Upper lobe of left lung (tissue), 6 donors: Measurements from ENCODE around the gene SEMA4D. TPM values are rescaled to one million over a fixed set of nuclear protein-coding genes. Genes with fewer than 3 reads are reported as not detected.

ENCODE experiments used
- ATAC-seq, 2 donors: fragments of 200-7000 bp; cut with Tn5 transposase; one replicate each; pipeline ENCODE4 v1.9.1; 2022; ENCODE audit warnings: mild to moderate bottlenecking in 2 of 2, moderate library complexity in 2 of 2; ENCODE audit not compliant: low FRiP score in 2 of 2
- DNase-seq, 2 donors: peaks; one replicate each; pipeline ENCODE4 v3.0.0-alpha.2; 2019 to 2020
- H3K27ac ChIP-seq, 4 donors: fragments of 200-600 bp; sonication (generic); one replicate each; pipeline ENCODE4 v1.5.1; 2016 to 2019
- H3K27me3 ChIP-seq, 4 donors: fragments of 200-600 bp; sonication (generic); one replicate each; pipeline ENCODE4 v1.5.1; 2017 to 2019
- H3K36me3 ChIP-seq, 4 donors: fragments of 200-600 bp; sonication (generic); one replicate each; pipeline ENCODE4 v1.5.1; 2016 to 2019
- H3K4me1 ChIP-seq, 4 donors: fragments of 200-600 bp; sonication (generic); one replicate each; pipeline ENCODE4 v1.5.1; 2018 to 2019
- H3K4me3 ChIP-seq, 4 donors: fragments of 200-600 bp; sonication (generic); one replicate each; pipeline ENCODE4 v1.5.1; 2017 to 2019; ENCODE audit warnings: mild to moderate bottlenecking in 2 of 4, moderate library complexity in 1 of 4
- H3K9me3 ChIP-seq, 4 donors: fragments of 200-600 bp; sonication (generic); one replicate each; pipeline ENCODE4 v1.5.1; 2018 to 2019
- EP300 ChIP-seq, 4 donors: sonication (generic); formaldehyde crosslinking; IDR thresholded peaks; one replicate each; pipeline ENCODE4 v1.5.1; 2017; ENCODE audit warnings: antibody characterized with exemption in 4 of 4, control low read depth in 2 of 4
- POLR2A ChIP-seq, 4 donors: fragments of 450-650 bp; IDR thresholded peaks; one replicate each; pipeline ENCODE4 v1.5.1; 2016 to 2017; ENCODE audit warnings: antibody characterized with exemption in 4 of 4, mild to moderate bottlenecking in 2 of 4
- POLR2AphosphoS5 ChIP-seq, 2 donors: sonication (generic); formaldehyde crosslinking; IDR thresholded peaks; one replicate each; pipeline ENCODE4 v1.5.1; 2017; ENCODE audit warnings: antibody characterized with exemption in 2 of 2
- WGBS, 2 donors: methylation state at CpG; one replicate each; pipeline ENCODE4 v1.1.5; 2017 to 2018; 5-methylcytosine and 5-hydroxymethylcytosine counted together
- total RNA-seq, 6 donors: library from RNA; depleted of rRNA in 4 of 6; stranded (reverse); fragments of >200 nt in 4 of 6; gene quantifications; one replicate each; pipeline versions ENCODE4 v1.1.0 to v1.2.1, GENCODE V29; 2016 to 2021
- TF ChIP-seq, protein P1 (sequence below), 6 experiments: fragments of 450-650 bp in 4 of 6; fragments of 200-600 bp in 2 of 6; sonication (generic) in 2 of 6; IDR thresholded peaks; one replicate each; pipeline ENCODE4 v1.5.1; 2016 to 2019; ENCODE audit warnings: antibody characterized with exemption in 6 of 6
- donor health status: DM: no; HTN: no; CAD: no; lungs with moderate emphysema.
- donor health status: DM: no; HTN: yes; CAD: no; lungs with severe emphysema.

SEMA4D gene
- total RNA-seq, 6 donors from 2014 or later: 24.6 to 61.3 (median 41.8) TPM

- DNase-seq (peak in 1 of 2 donors; percentile 76), ATAC-seq (peak in 1 of 2 donors; percentile 23)
- TF ChIP-seq EP300 (IDR thresholded peaks at IDR 0.05): no peak
- TF ChIP-seq, protein P1, sequence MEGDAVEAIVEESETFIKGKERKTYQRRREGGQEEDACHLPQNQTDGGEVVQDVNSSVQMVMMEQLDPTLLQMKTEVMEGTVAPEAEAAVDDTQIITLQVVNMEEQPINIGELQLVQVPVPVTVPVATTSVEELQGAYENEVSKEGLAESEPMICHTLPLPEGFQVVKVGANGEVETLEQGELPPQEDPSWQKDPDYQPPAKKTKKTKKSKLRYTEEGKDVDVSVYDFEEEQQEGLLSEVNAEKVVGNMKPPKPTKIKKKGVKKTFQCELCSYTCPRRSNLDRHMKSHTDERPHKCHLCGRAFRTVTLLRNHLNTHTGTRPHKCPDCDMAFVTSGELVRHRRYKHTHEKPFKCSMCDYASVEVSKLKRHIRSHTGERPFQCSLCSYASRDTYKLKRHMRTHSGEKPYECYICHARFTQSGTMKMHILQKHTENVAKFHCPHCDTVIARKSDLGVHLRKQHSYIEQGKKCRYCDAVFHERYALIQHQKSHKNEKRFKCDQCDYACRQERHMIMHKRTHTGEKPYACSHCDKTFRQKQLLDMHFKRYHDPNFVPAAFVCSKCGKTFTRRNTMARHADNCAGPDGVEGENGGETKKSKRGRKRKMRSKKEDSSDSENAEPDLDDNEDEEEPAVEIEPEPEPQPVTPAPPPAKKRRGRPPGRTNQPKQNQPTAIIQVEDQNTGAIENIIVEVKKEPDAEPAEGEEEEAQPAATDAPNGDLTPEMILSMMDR (IDR thresholded peaks at IDR 0.05): no peak
- no peak for TF ChIP-seq POLR2A (IDR thresholded peaks at IDR 0.05)
- TF ChIP-seq POLR2AphosphoS5 (IDR thresholded peaks at IDR 0.05): no peak
- no peak overlapping the region for H3K4me3 ChIP-seq
- H3K27ac ChIP-seq: peak overlapping the region in 2 of 4 donors; percentile 44 to 63
- H3K27me3 ChIP-seq: no peaks in the 10 kb centered on the region
- WGBS, 2 donors: 72 to 86% methylated on average over 16 of the region's 16 CpGs
- no peaks in the 10 kb centered on the region for H3K9me3 ChIP-seq
- no peaks in the 10 kb centered on the region for H3K36me3 ChIP-seq
- H3K4me1 ChIP-seq: peaks cover 4 to 24% (median 15%) of the 10 kb centered on the region in 4 donors
Observed at GRCh38 chr9:89422151-89422975, 75.5 kb downstream of the SEMA4D start.

DNA sequence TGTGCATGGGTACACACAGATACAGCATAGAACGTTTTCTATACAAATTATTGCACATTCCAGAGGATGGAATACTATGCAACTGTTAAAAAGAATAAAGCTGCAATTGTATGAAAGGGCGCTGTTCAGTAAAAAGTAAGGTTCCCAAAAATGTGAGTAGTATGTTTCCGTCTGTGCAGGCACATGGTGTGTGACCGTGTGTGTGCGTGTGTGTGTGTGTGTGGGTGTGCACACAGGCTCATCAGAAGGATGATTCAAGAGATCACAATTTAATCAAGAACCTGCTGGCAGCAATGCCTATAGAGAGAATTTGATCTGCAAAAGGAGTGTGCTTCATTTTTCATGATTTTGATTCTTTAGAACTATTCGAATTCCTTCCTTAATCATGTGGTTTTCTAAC is 76.3 kb downstream of the SEMA4D start:
- H3K4me3 ChIP-seq: no peak overlapping the region
- no peak for ATAC-seq
- no peak overlapping the region for H3K27ac ChIP-seq
- H3K4me1 ChIP-seq: peaks cover 4 to 22% (median 13%) of the 10 kb centered on the region in 4 donors
- TF ChIP-seq EP300 (IDR thresholded peaks at IDR 0.05): no peak
- TF ChIP-seq, protein P1 (IDR thresholded peaks at IDR 0.05): no peak
- TF ChIP-seq POLR2A (IDR thresholded peaks at IDR 0.05): no peak
- TF ChIP-seq POLR2AphosphoS5 (IDR thresholded peaks at IDR 0.05): no peak
- WGBS, 2 donors: 79 to 82% methylated on average over 6 of the region's 6 CpGs
- H3K36me3 ChIP-seq: no peaks in the 10 kb centered on the region
- H3K9me3 ChIP-seq: no peaks in the 10 kb centered on the region
- DNase-seq: no peak
- H3K27me3 ChIP-seq: no peaks in the 10 kb centered on the region

DNA sequence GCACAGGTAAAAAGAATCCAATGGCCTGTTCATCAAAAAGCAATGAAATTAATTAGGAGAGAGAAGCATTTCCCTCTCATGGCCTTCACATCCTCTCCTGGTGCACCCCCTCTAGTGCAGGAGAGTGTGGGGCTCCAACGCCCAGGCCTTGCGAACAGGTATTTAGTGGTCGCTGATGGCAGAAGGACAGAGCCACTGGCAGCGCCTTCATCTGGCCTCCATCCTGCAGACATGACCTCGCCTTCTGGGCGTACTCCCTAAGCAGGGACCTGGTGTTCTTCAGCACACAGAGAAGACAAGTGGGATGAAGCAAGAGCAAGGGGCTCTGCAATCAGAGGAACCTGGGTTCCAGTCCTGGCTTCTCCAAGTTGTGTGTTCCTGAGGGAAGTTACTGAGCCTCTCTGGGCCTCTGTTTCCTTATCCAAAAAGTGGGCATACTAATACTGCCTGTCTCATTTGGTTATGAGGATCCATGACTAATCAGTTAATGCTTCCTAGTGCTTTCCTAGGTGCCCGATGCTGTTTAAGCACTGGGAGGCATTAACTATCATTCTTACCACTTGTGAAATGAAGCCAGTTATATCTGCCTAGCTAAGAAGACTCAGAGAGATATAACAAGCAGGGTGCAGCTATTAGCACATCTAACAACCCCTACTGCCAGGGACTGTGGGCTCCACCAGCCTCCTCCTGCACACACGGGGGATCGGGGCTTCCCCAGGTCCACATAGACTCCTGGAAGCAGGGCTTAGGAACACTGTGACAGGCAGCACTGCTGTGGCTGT is 77.3 kb downstream of the SEMA4D start:
- H3K27me3 ChIP-seq: no peaks in the 10 kb centered on the region
- no peaks in the 10 kb centered on the region for H3K36me3 ChIP-seq
- ATAC-seq: no peak
- peaks cover 4 to 22% (median 11%) of the 10 kb centered on the region in 4 donors for H3K4me1 ChIP-seq
- 84 to 88% methylated on average over 7 to 9 of the region's 9 CpGs for WGBS, 2 donors
- H3K27ac ChIP-seq: no peak overlapping the region
- no peaks in the 10 kb centered on the region for H3K9me3 ChIP-seq
- TF ChIP-seq POLR2AphosphoS5 (IDR thresholded peaks at IDR 0.05): no peak
- no peak for TF ChIP-seq EP300 (IDR thresholded peaks at IDR 0.05)
- TF ChIP-seq, protein P1 (IDR thresholded peaks at IDR 0.05): no peak
- no peak for TF ChIP-seq POLR2A (IDR thresholded peaks at IDR 0.05)
- DNase-seq: no peak
- H3K4me3 ChIP-seq: no peak overlapping the region

GRCh38 chr9:89419978-89420394 is 77.9 kb downstream of the SEMA4D start:
- Histone ChIP-seq H3K9me3 (no peaks in the 10 kb centered on the region), H3K4me3 (no peak overlapping the region), H3K4me1 (peaks cover 0 to 22% (median 10%) of the 10 kb centered on the region in 4 donors), H3K36me3 (no peaks in the 10 kb centered on the region), H3K27ac (no peak overlapping the region), H3K27me3 (no peaks in the 10 kb centered on the region)
- ATAC-seq (no peak), DNase-seq (no peak)
- 70 to 75% methylated on average over 6 of the region's 6 CpGs for WGBS, 2 donors
- TF ChIP-seq POLR2A (IDR thresholded peaks at IDR 0.05) (no peak), EP300 (IDR thresholded peaks at IDR 0.05) (no peak), POLR2AphosphoS5 (IDR thresholded peaks at IDR 0.05) (no peak)
- TF ChIP-seq, protein P1 (IDR thresholded peaks at IDR 0.05): no peak
